HepG2 (cell line): ENCODE results near the gene TCF7L2. TPM values are rescaled to one million over a fixed set of nuclear protein-coding genes. Genes with fewer than 3 reads are reported as not detected.

Source experiments
- AGO2 ChIP-seq: fragments of 200-400 bp; formaldehyde crosslinking; optimal IDR thresholded peaks from 2 replicates; pipeline ENCODE3; 2017; ENCODE audit warnings: mild to moderate bottlenecking, low read depth, low read length, moderate library complexity
- ATAD3A ChIP-seq: sonication (generic); formaldehyde crosslinking; IDR thresholded peaks from 2 replicates; pipeline ENCODE4 v1.4.0; 2020; ENCODE audit warnings: missing genetic modification reagents
- BRCA1 ChIP-seq: sonication (generic); formaldehyde crosslinking; IDR thresholded peaks from 2 replicates; pipeline ENCODE4 v1.4.0; 2020; ENCODE audit warnings: missing genetic modification reagents
- CC2D1A ChIP-seq: sonication (generic); formaldehyde crosslinking; IDR thresholded peaks from 2 replicates; pipeline ENCODE4 v1.8.1; 2023; ENCODE audit warnings: mild to moderate bottlenecking, missing genetic modification reagents
- CEBPB ChIP-seq: IDR thresholded peaks from 2 replicates; pipeline ENCODE4 v1.6.1; 2011; ENCODE audit warnings: low read depth, low read length, improper control_type of control experiment, borderline replicate concordance
- DBP ChIP-seq: sonication (generic); formaldehyde crosslinking; IDR thresholded peaks from 2 replicates; pipeline ENCODE4 v1.4.0; 2020; ENCODE audit warnings: missing genetic modification reagents; ENCODE audit errors: not compliant biosample characterization
- DMTF1 ChIP-seq: sonication (generic); formaldehyde crosslinking; IDR thresholded peaks from 2 replicates; pipeline ENCODE4 v1.4.0; 2020; ENCODE audit warnings: mild to moderate bottlenecking, missing genetic modification reagents
- EED ChIP-seq: sonication (generic); formaldehyde crosslinking; IDR thresholded peaks from 2 replicates; pipeline ENCODE4 v1.5.0; 2020; ENCODE audit warnings: mild to moderate bottlenecking, missing genetic modification reagents
- ELF3 ChIP-seq: IDR thresholded peaks from 2 replicates; pipeline ENCODE4 v1.6.1; 2016; ENCODE audit warnings: missing genetic modification reagents, missing compliant biosample characterization
- HHEX ChIP-seq: IDR thresholded peaks from 2 replicates; pipeline ENCODE4 v1.6.1; 2016; ENCODE audit warnings: control low read depth
- KDM5B ChIP-seq: sonication (generic); formaldehyde crosslinking; IDR thresholded peaks from 2 replicates; pipeline ENCODE4 v1.4.0; 2020; ENCODE audit warnings: missing genetic modification reagents, mild to moderate bottlenecking, borderline replicate concordance
- KLF12 ChIP-seq: sonication (generic); formaldehyde crosslinking; IDR thresholded peaks from 2 replicates; pipeline ENCODE4 v1.4.0; 2020; ENCODE audit warnings: missing genetic modification reagents, borderline replicate concordance
- MAZ ChIP-seq, 2 experiments: sonication (generic) in 1 of 2; formaldehyde crosslinking in 1 of 2; IDR thresholded peaks; 2 replicates each; pipeline versions ENCODE4 v1.5.0 to v1.6.1; 2012 to 2020; ENCODE audit warnings: low read depth in 2 of 2, mild to moderate bottlenecking in 2 of 2, borderline replicate concordance in 1 of 2, improper control_type of control experiment in 1 of 2, low read length in 1 of 2, missing genetic modification reagents in 1 of 2, moderate library complexity in 1 of 2
- MIXL1 ChIP-seq: IDR thresholded peaks from 2 replicates; pipeline ENCODE4 v1.6.1; 2016
- MYNN ChIP-seq: sonication (generic); formaldehyde crosslinking; IDR thresholded peaks from 2 replicates; pipeline ENCODE4 v1.4.0; 2020; ENCODE audit warnings: mild to moderate bottlenecking, low read depth, missing genetic modification reagents
- NCOR1 ChIP-seq: fragments of 200-600 bp; sonication (generic); IDR thresholded peaks from 2 replicates; pipeline ENCODE4 v1.7.0; 2017; ENCODE audit warnings: antibody characterized with exemption, low read length, borderline replicate concordance
- PHF8 ChIP-seq: sonication (generic); formaldehyde crosslinking; IDR thresholded peaks from 2 replicates; pipeline ENCODE4 v1.5.0; 2020; ENCODE audit warnings: missing genetic modification reagents
- REL ChIP-seq: sonication (generic); formaldehyde crosslinking; conservative IDR thresholded peaks from 2 replicates; pipeline ENCODE4 v1.8.0; 2022; ENCODE audit warnings: mild to moderate bottlenecking, missing genetic modification reagents, moderate library complexity
- RXRA ChIP-seq: sonication (generic); formaldehyde crosslinking; IDR thresholded peaks from 2 replicates; pipeline ENCODE4 v1.5.1; 2020; ENCODE audit warnings: missing genetic modification reagents
- RXRB ChIP-seq: IDR thresholded peaks from 2 replicates; pipeline ENCODE4 v1.6.1; 2016; ENCODE audit warnings: borderline replicate concordance, missing genetic modification reagents, missing compliant biosample characterization
- SIX4 ChIP-seq: sonication (generic); formaldehyde crosslinking; IDR thresholded peaks from 2 replicates; pipeline ENCODE4 v1.4.0; 2020; ENCODE audit warnings: missing genetic modification reagents
- SMAD1 ChIP-seq: sonication (generic); formaldehyde crosslinking; IDR thresholded peaks from 2 replicates; pipeline ENCODE4 v1.4.0; 2020; ENCODE audit warnings: missing genetic modification reagents, low read depth, mild to moderate bottlenecking, borderline replicate concordance
- TCF12 ChIP-seq, 2 experiments: fragments of 450-650 bp in 1 of 2; sonication (generic) in 1 of 2; formaldehyde crosslinking in 1 of 2; IDR thresholded peaks; 2 replicates each; pipeline versions ENCODE4 v1.6.1 to v1.8.0; 2017 to 2022; ENCODE audit warnings: antibody characterized with exemption in 1 of 2, mild to moderate bottlenecking in 1 of 2, missing genetic modification reagents in 1 of 2, moderate library complexity in 1 of 2
- ZFP36L1 ChIP-seq: sonication (generic); formaldehyde crosslinking; IDR thresholded peaks from 2 replicates; pipeline ENCODE4 v1.8.0; 2022; ENCODE audit warnings: mild to moderate bottlenecking, missing genetic modification reagents, moderate library complexity
- ZNF552 ChIP-seq: sonication (generic); formaldehyde crosslinking; IDR thresholded peaks from 2 replicates; pipeline ENCODE4 v1.9.0; 2022; ENCODE audit warnings: missing genetic modification reagents, mild to moderate bottlenecking, borderline replicate concordance
- ZNF598 ChIP-seq: sonication (generic); formaldehyde crosslinking; IDR thresholded peaks from 2 replicates; pipeline ENCODE4 v1.5.1; 2020; ENCODE audit warnings: mild to moderate bottlenecking, missing genetic modification reagents, borderline replicate concordance
- ZNF614 ChIP-seq: IDR thresholded peaks from 2 replicates; pipeline ENCODE4 v1.6.1; 2018; ENCODE audit warnings: missing biosample characterization, missing genetic modification reagents, inconsistent platforms, borderline replicate concordance
- ZNF703 ChIP-seq: sonication (generic); formaldehyde crosslinking; IDR thresholded peaks from 2 replicates; pipeline ENCODE4 v1.5.1; 2020; ENCODE audit warnings: missing genetic modification reagents, mild to moderate bottlenecking, moderate library complexity, borderline replicate concordance
- ZSCAN30 ChIP-seq: sonication (generic); formaldehyde crosslinking; IDR thresholded peaks from 2 replicates; pipeline ENCODE4 v1.5.0; 2020; ENCODE audit warnings: mild to moderate bottlenecking, missing genetic modification reagents
- polyA plus RNA-seq, 8 experiments: library from polyadenylated mRNA; depleted of rRNA in 3 of 8; stranded (reverse) in 7 of 8; unstranded in 1 of 8; fragments of >200 nt; fragmentation: Illumina TruSeq in 4 of 8; extraction: Trizol in 4 of 8; gene quantifications; 2 replicates each; pipeline versions ENCODE4 v1.2.1 to v1.2.3, GENCODE V29; 2011 to 2016; ENCODE audit warnings: low read depth in 4 of 8, missing spikeins in 1 of 8, mixed read lengths in 1 of 8; ENCODE audit not compliant: insufficient read depth in 1 of 8
- total RNA-seq, 5 experiments: library from RNA; depleted of rRNA; stranded (reverse); fragments of >200 nt; fragmentation: Illumina TruSeq; extraction: Trizol; gene quantifications; 2 replicates each; pipeline ENCODE4 v1.2.3, GENCODE V29; 2016; ENCODE audit warnings: low read depth in 1 of 5

TCF7L2 gene
- total and polyA plus RNA-seq, 2 of the 13 experiments (the other 11 are each of a cell fraction or from before 2014, with no cell fraction given): 3.9 to 13.7 TPM

- TF ChIP-seq KDM5B (no peak), MYNN (CRISPR knock-in tag) (no peak), CC2D1A (no peak), AGO2 (no peak), HHEX (CRISPR knock-in tag) (no peak), ATAD3A (CRISPR knock-in tag) (no peak), RXRA (peak; percentile 30; the same call in 1 of the 2 replicates), SIX4 (CRISPR knock-in tag) (no peak), TCF12 (IDR thresholded peaks at IDR 0.05) (no peak), TCF12 (CRISPR knock-in tag; IDR thresholded peaks at IDR 0.05) (no peak), SMAD1 (no peak), MAZ (IDR thresholded peaks at IDR 0.05; ENCODE audit: borderline replicate concordance, low read depth, low read length) (no peak), MAZ (CRISPR knock-in tag; IDR thresholded peaks at IDR 0.05; ENCODE audit: low read depth) (peak; percentile 48; the same call in 1 of the 2 replicates), REL (CRISPR knock-in tag) (no peak), ELF3 (no peak), RXRB (CRISPR knock-in tag) (peak; percentile 84), DMTF1 (CRISPR knock-in tag) (0 out of 2 replicates have a peak, but pooled peaks have one; percentile 45), MIXL1 (CRISPR knock-in tag) (peak; percentile 65; the same call in 1 of the 2 replicates), DBP (CRISPR knock-in tag) (no peak), ZNF552 (CRISPR knock-in tag) (no peak), EED (CRISPR knock-in tag) (no peak), ZSCAN30 (CRISPR knock-in tag) (no peak), CEBPB (no peak), ZFP36L1 (CRISPR knock-in tag) (no peak; the same call in 1 of the 2 replicates), KLF12 (CRISPR knock-in tag) (no peak), PHF8 (no peak), ZNF614 (CRISPR knock-in tag) (no peak), ZNF598 (CRISPR knock-in tag) (no peak), ZNF703 (no peak), NCOR1 (peak; percentile 91), BRCA1 (CRISPR knock-in tag) (peak; percentile 32; the same call in 1 of the 2 replicates)
Measured at GRCh38 chr10:113019692-113020474, 69.8 kb downstream of the TCF7L2 start (continued).
